ENCODE results near the gene MYCN.
"Not testable (repeated sequence)": the region's sequence is repeated elsewhere in the genome, so short reads cannot be mapped to it uniquely, and the experiment has no call there.

The MYCN gene

GRCh38 chr2:15957881-15958713 lies 17.7 kb downstream of the MYCN start:
- no peak for DNase-seq (ENCODE audit: low read depth, low spot score)

DNA sequence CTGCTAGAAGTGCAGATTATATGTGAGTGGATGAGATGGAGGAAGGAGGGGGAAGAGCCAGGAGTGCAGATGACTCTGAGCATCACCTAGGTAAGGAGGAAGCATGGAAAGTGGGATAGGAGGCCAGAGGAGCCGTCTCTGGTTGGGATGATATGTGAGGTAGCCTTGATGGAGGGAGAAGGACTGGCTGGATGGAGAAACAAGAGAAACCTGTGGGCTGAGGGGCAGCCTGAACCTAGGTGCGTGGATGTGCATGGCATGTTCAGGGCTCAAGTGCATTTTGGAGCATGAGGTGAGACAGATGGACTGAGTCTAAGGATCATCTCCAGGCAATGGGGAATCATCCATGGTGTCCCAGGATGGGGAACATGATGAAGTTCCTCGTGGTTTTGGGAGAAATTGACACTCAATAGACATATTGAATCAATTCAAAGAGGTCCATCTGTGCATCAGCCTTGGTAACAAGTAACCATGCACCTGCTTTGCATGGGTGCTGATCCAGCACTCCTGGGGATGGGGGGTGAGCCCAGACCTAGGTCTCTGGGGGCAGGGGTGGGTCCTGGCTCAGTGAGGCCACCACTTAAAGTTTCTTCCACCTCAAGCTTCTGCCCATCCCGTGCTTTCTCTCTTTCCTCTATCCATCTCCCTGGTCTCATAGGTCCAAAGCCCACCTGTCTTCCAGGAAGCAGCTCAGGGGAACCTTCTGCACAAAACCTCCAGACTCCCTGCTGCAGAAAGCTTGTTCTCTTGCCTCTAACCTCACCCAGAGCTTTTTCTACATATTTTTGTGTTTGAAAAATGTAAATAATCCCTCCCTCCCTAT lies 19.2 kb downstream of the MYCN start:
- DNase-seq (ENCODE audit: low read depth, low spot score) = no peak

DNA sequence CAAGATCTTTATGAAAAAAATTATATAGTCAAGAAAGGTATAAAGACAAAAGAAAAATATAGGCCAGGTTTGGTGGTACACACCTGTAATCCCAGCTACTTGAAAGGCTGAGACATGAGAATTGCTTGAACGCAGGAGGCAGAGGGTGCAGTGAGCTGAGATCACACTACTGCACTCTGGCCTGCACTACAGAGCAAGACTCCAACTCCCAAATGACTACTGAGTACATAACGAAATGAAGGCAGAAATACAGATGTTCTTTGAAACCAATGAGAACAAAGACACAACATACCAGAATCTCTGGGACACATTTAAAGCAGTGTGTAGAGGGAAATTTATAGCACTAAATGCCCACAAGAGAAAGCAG lies 19.8 kb downstream of the MYCN start:
- not testable (repeated sequence) for DNase-seq (ENCODE audit: low read depth, low spot score)

- DNase-seq (ENCODE audit: low read depth, low spot score) = not testable (repeated sequence)
These were observed 23.0 kb downstream of the MYCN start for GRCh38 chr2:15963109-15963976.

- no peak for DNase-seq (ENCODE audit: low read depth, low spot score)
These were observed 23.8 kb downstream of the MYCN start for GRCh38 chr2:15963977-15964670.

GRCh38 chr2:15964936-15965563 lies 24.7 kb downstream of the MYCN start:
- no peak for DNase-seq (ENCODE audit: low read depth, low spot score)

- no peak for DNase-seq (ENCODE audit: low read depth, low spot score)
These were observed 25.2 kb downstream of the MYCN start for GRCh38 chr2:15965564-15966019.

GRCh38 chr2:15967415-15968279 lies 27.3 kb downstream of the MYCN start:
- DNase-seq (ENCODE audit: low read depth, low spot score) = no peak

- DNase-seq (ENCODE audit: low read depth, low spot score) = no peak
These were observed 28.2 kb downstream of the MYCN start for GRCh38 chr2:15968280-15969178.

- DNase-seq (ENCODE audit: low read depth, low spot score) = no peak
These were observed 28.9 kb downstream of the MYCN start for GRCh38 chr2:15969214-15969613.

- no peak for DNase-seq (ENCODE audit: low read depth, low spot score)
These were observed 30.4 kb downstream of the MYCN start for GRCh38 chr2:15970701-15971100.

DNA sequence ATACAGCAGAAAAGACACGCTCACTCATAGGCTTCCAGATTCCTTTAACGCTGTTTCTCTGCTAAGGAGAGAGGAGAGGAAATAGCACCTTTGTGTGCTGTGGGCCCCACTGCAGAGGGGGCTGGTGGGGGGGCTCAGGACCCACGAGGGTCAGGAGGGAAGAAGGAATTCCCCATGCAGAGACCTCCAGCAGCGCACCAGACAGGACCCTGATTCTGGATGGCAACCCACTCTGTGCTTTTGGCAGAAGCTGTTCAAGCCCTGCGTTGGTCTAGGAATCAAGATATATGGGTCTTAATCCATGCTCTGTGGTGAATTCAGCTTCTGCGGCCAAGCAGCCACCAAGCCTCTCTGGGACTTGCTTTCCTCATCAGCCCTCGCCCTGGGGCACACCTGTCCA lies 31.0 kb downstream of the MYCN start:
- DNase-seq (ENCODE audit: low read depth, low spot score) = no peak

DNA sequence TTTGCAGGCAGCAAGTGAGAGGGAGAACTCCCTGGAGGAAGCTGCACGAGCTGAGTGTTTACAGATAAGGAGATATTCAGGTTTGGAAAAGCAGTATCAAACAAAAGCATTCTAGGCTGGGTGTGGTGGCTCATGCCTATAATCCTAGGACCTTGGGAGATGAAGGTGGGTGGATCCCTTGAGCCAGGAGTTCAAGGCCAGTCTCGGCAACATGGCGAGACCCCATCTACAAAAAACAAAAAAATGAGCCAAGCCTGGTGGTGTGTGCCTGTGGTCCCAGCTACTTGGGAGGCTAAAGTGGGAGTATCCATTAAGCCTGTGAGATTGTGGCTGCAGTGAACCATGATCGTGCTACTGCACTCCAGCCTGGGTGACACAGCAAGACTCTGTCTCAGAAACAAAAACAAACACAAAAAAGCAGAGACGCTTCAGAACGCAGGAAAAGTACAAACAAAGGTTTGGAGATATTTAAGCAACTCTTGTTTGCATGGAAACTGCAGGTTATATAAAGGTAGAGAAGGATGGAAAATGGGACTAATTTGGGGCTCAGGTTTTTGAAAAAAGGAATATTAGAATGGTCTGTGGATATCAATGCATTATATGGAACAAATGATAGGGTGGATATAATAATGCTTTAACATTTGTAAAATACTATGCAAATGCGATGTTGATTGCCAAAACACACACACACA lies 31.6 kb downstream of the MYCN start:
- DNase-seq (ENCODE audit: low read depth, low spot score) = no peak

DNA sequence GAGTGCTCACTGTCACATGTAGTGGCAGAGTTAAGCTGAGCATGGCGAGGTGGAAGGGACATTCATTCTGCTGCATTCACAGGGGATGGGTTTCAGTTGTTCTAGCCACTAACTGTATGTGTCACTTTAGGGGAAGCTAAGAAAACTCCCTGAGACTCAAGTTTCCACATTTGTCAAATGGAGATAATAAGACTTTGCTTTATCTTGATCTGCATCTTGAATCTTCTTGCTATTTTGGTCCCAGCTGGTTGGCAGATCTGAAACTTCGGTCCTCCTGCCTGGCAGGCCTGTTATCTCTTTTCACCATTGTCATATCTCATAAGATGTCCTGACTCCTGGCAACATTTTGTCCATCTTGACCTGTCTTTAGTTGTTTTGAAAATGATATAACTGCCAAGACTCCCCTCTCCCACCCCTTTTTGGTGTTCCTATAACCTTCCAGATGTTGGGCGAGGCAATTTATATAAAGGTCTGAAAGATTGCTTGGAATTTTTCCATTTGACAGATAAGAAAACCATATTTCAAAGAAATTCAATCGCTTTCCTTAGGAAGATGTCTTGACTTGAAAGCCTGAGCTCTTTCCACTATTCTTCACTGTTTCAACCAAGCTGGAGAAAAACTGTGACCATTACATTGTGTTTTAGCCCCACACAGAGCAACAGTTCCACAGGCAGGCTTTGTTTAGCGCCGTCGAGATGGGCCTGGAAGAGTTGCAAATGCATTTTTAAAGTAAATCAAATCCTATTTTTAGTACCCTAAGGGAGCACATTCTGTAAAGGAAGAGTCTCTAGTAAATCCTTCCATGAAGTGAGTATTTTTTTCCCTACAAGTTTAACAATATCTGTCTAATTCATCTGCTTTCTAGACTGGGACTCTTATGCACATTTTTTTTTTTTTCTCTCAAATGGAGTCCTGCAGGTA lies 33.4 kb downstream of the MYCN start:
- no peak for DNase-seq (ENCODE audit: low read depth, low spot score)

- DNase-seq (ENCODE audit: low read depth, low spot score) = no peak
These were observed 34.4 kb downstream of the MYCN start for GRCh38 chr2:15974565-15975260.

- DNase-seq (ENCODE audit: low read depth, low spot score) = no peak
These were observed 34.9 kb downstream of the MYCN start for GRCh38 chr2:15975261-15975600.

- no peak for DNase-seq (ENCODE audit: low read depth, low spot score)
These were observed 35.3 kb downstream of the MYCN start for GRCh38 chr2:15975676-15976075.

Data from brain pericyte (primary cell).